ENCODE results near the gene PCDHB8.
"Not testable (repeated sequence)": the region's sequence is repeated elsewhere in the genome, so short reads cannot be mapped to it uniquely, and the experiment has no call there.

Gene PCDHB8

GRCh38 chr5:141184117-141184855 lies 6.7 kb downstream of the PCDHB8 start:
- DNase-seq: not testable (repeated sequence)

DNA sequence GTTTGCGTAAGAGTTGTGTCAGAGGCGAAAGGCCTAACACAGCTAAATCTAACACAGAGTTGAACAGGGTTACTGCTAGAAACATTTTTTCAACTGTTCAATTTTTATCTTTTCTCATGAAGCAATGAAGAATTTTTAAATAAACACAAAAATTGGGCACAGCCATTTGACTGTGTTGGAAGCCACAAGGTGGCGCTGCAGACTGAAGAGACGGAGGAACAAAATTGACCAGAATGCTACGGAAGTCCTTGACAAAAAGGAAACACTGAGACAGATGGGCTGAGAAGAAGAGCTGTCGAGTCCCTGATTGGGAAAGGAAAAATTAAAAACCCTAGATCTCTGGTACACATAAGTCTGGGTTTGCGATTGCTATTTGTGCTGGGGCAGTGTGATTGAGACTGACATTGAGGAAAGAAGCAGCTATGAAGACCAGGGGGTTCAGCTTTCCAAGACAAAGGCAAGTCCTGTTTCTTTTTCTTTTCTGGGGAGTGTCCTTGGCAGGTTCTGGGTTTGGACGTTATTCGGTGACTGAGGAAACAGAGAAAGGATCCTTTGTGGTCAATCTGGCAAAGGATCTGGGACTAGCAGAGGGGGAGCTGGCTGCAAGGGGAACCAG lies 9.4 kb downstream of the PCDHB8 start, which contains the start of gene PCDHB9:
Gene PCDHB9, plus strand, starts transcription at position 265 of the 616 bp plus-strand sequence. Its CDS starts 158 bp downstream, at position 423.
- no peak for DNase-seq

DNA sequence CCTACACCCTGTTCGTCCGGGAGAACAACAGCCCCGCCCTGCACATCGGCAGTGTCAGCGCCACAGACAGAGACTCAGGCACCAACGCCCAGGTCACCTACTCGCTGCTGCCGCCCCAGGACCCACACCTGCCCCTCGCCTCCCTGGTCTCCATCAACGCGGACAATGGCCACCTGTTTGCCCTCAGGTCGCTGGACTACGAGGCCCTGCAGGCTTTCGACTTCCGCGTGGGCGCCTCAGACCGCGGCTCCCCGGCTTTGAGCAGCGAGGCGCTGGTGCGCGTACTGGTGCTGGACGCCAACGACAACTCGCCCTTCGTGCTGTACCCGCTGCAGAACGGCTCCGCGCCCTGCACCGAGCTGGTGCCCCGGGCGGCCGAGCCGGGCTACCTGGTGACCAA lies 11.1 kb downstream of the PCDHB8 start:
- not testable (repeated sequence) for DNase-seq

DNA sequence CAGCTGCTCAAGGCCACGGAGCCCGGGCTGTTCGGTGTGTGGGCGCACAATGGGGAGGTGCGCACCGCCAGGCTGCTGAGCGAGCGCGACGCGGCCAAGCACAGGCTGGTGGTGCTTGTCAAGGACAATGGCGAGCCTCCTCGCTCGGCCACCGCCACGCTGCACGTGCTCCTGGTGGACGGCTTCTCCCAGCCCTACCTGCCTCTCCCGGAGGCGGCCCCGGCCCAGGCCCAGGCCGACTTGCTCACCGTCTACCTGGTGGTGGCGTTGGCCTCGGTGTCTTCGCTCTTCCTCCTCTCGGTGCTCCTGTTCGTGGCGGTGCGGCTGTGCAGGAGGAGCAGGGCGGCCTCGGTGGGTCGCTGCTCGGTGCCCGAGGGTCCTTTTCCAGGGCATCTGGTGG lies 11.5 kb downstream of the PCDHB8 start:
- DNase-seq: not testable (repeated sequence)

DNA sequence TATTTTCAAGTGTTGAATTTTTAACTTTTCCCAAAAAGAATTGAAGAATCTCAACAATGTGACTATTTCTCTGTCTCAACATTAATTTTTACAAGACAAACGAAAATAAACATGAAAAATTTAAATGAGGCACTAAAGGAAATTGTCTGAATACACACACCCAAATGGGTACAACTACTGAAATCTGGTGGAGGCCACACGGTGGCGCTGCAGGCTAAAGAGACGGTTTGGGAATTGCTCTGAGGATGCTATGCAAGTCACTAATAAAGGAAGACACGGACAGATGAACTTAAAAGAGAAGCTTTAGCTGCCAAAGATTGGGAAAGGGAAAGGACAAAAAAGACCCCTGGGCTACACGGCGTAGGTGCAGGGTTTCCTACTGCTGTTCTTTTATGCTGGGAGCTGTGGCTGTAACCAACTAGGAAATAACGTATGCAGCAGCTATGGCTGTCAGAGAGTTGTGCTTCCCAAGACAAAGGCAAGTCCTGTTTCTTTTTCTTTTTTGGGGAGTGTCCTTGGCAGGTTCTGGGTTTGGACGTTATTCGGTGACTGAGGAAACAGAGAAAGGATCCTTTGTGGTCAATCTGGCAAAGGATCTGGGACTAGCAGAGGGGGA lies 14.6 kb downstream of the PCDHB8 start, which contains the start of gene PCDHB10:
Gene PCDHB10, plus strand, starts transcription at position 244 of the 616 bp plus-strand sequence. Its CDS starts 200 bp downstream, at position 444.
- DNase-seq: no peak

- not testable (repeated sequence) for DNase-seq
Observed at GRCh38 chr5:141194332-141194731, 16.7 kb downstream of the PCDHB8 start.

DNA sequence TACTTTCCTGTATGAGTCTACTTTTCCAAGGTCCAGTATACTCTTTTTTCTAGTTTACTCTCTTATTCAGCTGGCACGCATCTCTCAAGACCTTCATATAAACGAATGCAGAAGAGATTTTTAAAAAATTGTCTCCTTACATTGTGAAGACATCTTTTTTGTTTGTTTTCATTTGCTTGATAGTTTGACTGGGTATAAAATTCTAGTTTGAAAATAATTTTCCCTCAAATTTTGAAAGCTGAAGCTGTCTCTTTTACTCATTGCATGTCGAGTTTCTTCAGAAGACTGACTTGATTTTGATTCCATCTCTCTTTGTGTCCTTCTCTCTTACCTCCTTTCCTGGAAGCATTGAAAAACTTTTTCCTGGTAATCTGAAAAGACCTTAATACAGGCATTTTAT lies 18.8 kb downstream of the PCDHB8 start:
- no peak for DNase-seq

DNA sequence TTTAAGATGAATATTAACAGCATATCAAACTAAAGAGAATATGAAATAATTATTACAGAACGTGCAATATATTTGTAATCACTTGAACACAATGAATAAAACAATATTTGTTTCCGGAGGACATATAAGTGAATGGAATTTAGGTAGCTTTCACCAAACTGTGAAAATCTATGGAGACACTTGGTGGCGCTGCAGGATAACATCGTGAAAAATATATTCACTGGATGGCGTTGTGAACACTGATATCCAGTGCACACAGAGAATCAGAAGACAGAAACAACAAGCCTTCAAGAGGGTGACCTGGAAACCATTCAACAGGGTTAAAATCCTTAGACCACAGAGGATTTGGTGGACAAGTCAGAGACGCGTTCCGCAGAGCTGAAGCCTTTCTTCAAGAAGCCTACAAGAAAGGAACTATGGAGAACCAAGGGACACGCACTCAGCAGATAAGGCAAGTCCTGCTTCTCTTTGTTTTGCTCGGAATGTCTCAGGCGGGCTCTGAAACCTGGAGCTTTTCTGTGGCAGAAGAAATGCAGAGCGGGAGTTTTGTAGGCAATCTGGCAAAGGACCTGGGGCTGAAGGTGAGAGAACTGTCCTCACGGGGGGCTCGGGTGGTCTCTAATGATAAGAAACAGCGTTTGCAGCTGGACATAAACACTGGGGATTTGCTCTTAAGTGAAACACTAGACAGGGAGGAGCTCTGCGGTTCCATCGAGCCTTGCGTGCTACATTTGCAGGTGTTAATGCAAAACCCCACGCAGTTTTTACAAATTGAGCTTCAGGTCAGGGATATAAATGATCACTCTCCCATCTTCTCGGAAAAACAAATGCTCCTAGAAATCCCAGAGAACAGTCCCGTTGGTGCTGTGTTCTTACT lies 22.0 kb downstream of the PCDHB8 start, which contains the start of gene PCDHB11:
Gene PCDHB11, plus strand, starts transcription at position 269 of the 877 bp plus-strand sequence. Its CDS starts 148 bp downstream, at position 417.
- peak; percentile 4 for DNase-seq

DNA sequence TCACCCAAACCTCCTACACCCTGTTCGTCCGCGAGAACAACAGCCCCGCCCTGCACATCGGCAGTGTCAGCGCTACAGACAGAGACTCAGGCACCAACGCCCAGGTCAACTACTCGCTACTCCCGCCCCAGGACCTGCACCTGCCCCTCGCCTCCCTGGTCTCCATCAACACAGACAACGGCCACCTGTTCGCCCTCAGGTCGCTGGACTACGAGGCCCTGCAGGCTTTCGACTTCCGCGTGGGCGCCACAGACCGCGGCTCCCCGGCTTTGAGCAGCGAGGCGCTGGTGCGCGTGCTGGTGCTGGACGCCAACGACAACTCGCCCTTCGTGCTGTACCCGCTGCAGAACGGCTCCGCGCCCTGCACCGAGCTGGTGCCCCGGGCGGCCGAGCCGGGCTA lies 23.5 kb downstream of the PCDHB8 start:
- not testable (repeated sequence) for DNase-seq

GRCh38 chr5:141201646-141202045 lies 24.1 kb downstream of the PCDHB8 start:
- DNase-seq: not testable (repeated sequence)

- no peak for DNase-seq
Observed at GRCh38 chr5:141208478-141208877, 30.9 kb downstream of the PCDHB8 start, which contains the start of gene PCDHB12. Gene PCDHB12 (plus strand): TSS chr5:141208719. CDS start chr5:141208908, 189 bp downstream.

GRCh38 chr5:141210281-141210680 lies 32.7 kb downstream of the PCDHB8 start:
- DNase-seq: not testable (repeated sequence)

GRCh38 chr5:141210849-141211248 lies 33.3 kb downstream of the PCDHB8 start:
- DNase-seq: not testable (repeated sequence)

DNA sequence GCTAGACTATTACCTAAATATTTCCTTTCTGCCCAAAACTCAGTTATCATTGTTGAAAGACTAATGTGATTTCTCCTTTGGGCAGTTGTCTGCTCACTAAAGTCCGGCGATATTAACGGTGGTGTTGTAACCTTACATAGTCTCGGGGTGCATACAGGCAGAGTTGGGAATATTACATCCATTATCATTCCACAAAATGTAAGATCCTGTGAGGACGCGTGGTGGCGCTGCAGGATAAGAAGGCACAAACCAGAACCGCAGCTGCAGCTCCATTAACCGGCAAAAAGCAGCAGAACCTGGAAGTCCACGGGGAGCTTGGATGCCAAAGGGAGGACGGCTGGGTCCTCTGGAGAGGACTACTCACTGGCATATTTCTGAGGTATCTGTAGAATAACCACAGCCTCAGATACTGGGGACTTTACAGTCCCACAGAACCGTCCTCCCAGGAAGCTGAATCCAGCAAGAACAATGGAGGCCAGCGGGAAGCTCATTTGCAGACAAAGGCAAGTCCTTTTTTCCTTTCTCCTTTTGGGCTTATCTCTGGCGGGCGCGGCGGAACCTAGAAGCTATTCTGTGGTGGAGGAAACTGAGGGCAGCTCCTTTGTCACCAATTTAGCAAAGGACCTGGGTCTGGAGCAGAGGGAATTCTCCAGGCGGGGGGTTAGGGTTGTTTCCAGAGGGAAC lies 36.2 kb downstream of the PCDHB8 start, which contains the start of gene PCDHB13:
Gene PCDHB13, plus strand, starts transcription at position 264 of the 684 bp plus-strand sequence. Its CDS starts 205 bp downstream, at position 469.
- DNase-seq: not testable (repeated sequence)

DNA sequence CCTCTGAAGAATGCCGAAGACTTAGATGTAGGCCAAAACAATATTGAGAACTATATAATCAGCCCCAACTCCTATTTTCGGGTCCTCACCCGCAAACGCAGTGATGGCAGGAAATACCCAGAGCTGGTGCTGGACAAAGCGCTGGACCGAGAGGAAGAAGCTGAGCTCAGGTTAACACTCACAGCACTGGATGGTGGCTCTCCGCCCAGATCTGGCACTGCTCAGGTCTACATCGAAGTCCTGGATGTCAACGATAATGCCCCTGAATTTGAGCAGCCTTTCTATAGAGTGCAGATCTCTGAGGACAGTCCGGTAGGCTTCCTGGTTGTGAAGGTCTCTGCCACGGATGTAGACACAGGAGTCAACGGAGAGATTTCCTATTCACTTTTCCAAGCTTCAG lies 37.0 kb downstream of the PCDHB8 start:
- DNase-seq: not testable (repeated sequence)

- DNase-seq: not testable (repeated sequence)
Observed at GRCh38 chr5:141215504-141215903, 37.9 kb downstream of the PCDHB8 start.

GRCh38 chr5:141216035-141216434 lies 38.4 kb downstream of the PCDHB8 start:
- DNase-seq: not testable (repeated sequence)

GRCh38 chr5:141223112-141223783 lies 45.7 kb downstream of the PCDHB8 start, which contains the start of gene PCDHB14:
Gene PCDHB14 (plus strand): TSS chr5:141223343. CDS start chr5:141223506, 163 bp downstream.
- DNase-seq: peak; percentile 51

- not testable (repeated sequence) for DNase-seq
Observed at GRCh38 chr5:141224844-141225243, 47.3 kb downstream of the PCDHB8 start.

DNA sequence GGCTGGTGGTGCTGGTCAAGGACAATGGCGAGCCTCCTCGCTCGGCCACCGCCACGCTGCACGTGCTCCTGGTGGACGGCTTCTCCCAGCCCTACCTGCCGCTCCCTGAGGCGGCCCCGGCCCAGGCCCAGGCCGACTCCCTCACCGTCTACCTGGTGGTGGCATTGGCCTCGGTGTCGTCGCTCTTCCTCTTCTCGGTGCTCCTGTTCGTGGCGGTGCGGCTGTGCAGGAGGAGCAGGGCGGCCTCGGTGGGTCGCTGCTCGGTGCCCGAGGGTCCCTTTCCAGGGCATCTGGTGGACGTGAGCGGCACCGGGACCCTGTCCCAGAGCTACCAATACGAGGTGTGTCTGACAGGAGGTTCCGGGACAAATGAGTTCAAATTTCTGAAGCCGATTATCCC lies 47.8 kb downstream of the PCDHB8 start:
- DNase-seq: not testable (repeated sequence)
